Right renal pelvis (tissue), 4 donors: ENCODE data around the gene HIVEP1. TPM values are rescaled to one million over a fixed set of nuclear protein-coding genes. Genes with fewer than 3 reads are reported as not detected.
"Not testable (repeated sequence)": the region's sequence is repeated elsewhere in the genome, so short reads cannot be mapped to it uniquely, and the experiment has no call there.

Source experiments
- DNase-seq, 4 donors: peaks; one replicate each; pipeline ENCODE4 v3.0.0-alpha.2; 2013; ENCODE audit warnings: low read depth in 4 of 4, low spot score in 3 of 4, missing footprints in 1 of 4
- polyA plus RNA-seq, 4 donors: library from polyadenylated mRNA; unstranded; fragments of 120-200 nt; gene quantifications; one replicate each; pipeline ENCODE4 v1.2.1, GENCODE V29; 2013; ENCODE audit not compliant: insufficient read length in 4 of 4

The HIVEP1 gene
- polyA plus RNA-seq, 4 donors, result 21.0 to 23.5 (median 22.6) TPM

DNA sequence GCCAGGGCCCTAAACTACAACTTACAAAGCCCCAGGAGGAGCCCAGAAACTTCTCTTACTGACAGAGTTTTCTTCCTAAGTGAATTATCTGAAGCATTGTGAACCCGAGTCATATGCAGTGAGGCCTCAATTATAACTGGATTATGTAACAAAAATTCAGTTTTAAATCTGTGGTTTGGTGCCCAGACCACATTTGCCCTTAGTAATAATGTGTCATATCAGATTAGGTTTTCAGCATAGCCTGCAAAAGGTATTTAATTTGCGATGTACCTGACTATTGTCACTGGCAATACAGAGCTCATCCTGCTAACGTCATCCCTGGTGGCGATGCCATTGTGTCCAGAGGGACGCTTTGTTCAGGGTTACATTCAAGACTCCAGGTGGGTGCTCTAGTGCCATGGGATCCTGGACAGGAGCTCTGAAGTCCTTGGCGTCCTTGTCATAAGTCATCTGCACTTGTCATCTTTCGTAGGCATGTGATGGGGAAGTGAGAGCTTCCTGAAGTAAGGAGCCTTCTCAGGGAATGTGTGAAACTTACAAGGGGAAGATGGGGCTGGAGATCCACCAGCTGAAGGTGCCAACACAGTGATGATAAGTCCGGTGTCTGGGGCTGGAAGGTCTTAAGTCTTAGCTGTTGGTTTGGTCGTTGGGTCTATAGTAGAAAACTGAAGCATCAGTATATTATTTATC, 65.1 kb downstream of the HIVEP1 start:
- DNase-seq, result no peak

DNA sequence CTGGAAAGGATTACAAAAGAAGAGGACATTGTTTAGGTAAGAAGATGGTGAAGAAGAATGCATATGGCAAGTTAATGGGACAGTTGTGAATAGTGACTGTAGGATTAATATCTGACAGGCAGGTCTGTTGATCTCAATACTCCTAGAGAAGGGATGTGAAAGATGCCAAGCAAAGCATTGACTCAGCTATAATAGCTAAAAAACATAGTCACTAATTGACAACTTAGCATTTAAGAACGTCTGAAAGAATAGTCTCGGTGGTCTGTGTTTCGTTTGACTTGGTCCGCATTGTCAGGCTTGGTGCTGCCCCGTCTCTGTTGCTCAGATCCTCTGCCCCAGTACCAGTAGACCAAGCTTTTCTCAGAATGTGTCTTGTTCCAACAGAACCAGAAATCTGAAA, 65.9 kb downstream of the HIVEP1 start:
- no peak for DNase-seq

DNA sequence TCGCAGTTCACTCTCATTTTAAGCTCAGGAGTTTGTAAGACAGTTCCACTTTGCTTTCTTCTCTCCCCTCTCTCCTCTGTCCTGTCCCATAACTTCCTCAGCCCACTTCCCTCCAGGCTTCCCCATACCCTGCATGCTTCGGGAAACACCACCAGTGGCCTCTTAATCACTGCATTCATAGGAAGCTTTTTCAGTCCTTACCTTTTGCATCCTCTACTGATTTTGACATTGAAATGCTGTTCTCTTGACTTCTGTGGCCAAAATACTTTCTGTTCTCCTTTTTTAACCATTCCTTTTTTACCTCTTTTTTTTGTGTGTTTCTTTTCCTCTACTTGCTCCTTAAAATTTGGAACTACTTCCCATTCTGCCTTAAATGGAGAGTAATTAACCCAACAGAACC, 69.7 kb downstream of the HIVEP1 start:
- DNase-seq, result no peak

DNA sequence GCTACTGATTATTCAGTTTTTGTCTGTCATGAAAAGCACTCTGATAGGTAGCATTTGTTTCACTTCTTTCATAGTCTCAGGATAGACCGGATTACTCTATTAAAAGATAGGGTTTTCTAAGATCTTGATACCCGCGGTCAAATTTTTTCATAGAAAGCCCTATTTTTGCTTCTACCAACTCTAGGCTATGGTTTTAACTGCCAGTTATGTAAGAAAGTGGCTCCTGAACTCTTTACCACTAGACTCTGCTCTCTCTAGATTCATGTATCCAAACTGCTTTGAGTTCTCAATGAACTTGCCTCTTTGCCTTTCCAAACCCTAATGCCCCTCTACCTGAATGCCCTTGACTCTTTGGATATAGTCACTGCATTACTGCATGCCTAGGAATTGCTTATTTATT, 70.3 kb downstream of the HIVEP1 start:
- DNase-seq, result no peak

DNA sequence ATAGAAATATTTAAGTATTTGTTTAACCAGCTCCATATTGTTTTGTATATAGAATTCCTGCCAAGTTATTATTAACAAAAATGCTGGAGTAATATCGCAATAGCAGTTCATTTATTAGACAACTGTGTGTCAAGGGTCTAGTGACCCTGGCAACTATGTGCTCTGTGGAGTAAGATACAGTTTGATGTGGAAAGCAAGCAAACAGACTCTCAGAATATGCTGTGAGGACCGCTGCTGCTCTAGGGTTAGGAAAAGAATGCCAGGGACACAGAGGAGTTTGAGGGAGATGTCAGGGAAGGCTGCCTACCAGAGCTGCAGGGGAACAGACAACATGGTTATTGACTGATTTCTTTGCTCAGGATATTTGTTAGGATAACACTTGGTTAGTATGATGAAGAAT, 71.2 kb downstream of the HIVEP1 start:
- no peak for DNase-seq

DNA sequence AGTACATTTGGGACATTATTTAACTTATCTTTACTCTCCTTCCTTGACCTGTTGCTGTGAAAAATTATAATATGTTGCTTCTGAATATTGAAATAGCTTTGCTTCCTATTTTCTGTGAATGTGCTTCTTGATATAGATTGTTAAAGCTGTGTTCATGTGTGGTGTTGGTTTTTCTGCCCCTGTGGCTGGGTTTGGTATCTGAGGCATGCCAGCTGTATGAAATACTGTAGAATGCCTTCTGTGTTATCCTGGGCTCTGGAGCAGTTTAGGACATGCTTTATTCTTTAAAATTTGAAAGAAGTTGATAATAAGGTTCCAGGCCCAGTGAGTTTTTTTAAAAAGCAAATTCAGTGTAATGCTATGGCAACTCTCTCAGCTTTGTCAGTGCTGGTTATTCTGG, 71.7 kb downstream of the HIVEP1 start:
- DNase-seq, result no peak

DNA sequence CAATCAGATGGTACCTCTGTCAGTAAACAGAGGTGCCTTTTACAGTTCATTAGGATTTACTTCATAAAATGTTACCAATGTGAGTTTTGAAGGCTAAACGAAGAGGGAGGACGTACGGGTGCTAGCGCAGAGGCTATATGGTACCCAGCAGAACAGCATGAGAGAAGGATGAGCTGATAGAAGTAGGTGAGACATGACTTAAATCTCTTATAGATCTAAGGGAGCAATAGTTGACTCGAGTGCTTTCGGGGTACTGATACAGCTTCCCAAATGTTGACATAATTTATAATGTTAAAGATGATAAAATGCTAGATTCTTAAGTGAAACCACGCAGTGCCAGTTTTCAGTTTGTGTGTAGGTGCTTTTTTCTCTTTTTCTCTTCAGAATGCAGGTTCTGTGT, 72.6 kb downstream of the HIVEP1 start:
- DNase-seq, result no peak

DNA sequence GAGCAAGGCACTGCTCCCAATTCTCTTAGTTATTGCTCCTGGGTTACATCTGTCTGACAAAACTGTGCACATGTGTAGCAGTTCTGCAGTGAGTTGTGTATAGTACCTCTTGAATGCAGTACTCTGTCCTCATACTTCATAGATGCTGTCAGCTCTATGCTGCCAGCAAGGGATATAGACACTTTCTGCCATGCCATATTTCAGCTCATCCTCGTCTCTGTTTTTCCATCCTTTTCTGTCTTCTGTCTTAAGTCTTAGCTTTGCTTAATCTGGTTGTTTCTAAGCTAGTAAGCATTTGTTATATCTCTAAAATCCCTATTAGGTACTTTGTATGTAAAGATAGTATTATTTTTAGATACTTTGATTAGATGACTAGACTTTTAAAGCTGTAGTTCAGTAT, 76.4 kb downstream of the HIVEP1 start:
- no peak for DNase-seq

DNA sequence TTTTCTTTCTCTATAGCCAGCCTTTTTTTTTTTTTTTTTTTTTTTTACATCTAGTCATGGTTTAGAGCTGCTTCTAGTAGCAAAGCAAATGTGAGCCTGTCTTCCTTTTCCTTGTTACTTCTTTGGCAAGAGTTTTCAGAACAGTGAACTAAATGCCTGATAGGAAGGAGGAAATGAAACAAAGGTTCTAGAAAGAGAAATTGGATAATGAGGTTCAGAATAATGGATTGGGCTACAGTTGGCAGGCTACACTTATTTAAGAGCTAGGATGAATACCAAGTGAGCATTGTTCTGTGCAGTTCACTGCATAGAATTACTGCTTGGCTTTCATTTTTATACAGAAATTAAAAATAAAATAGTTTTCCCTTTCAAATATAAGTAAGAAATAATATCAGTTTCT, 78.6 kb downstream of the HIVEP1 start:
- no peak for DNase-seq

DNA sequence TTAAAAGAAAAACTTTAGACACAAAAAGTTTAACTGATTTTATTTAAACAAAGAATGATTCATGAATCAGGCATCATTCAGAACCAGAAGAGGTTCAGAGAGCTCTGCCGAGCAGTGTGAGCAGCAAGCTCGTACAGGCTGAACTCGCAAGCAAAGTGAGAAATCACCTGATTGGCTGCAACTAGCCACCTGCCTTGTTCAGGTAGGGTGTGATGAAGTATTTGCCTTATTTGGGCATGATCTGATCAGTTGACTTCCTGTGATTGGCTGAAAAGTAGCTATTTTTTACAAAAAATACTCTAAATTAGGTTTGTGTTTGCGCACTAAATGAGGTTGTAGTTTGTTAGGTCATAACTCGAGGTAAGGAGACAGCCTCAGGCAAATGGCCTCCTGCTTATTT, 80.7 kb downstream of the HIVEP1 start:
- no peak for DNase-seq

DNA sequence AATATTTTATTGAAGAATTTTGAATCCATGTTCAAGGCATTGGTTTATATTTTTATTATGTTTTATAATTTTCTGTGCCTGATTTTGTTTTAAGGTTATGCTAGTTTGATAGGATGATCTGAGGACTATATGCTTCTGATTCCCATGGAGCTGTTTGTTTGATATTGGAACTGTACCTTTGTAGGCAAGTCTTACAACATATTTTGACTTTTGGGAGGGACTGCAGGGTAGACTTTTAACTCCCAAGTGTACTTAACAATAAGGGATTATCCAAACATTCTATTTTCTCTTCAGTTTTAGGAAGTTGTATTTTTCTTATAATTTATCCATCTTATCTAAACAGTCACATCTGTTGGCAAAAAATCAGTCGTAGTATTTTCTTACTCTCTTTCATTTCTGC, 82.6 kb downstream of the HIVEP1 start:
- DNase-seq, result no peak

DNA sequence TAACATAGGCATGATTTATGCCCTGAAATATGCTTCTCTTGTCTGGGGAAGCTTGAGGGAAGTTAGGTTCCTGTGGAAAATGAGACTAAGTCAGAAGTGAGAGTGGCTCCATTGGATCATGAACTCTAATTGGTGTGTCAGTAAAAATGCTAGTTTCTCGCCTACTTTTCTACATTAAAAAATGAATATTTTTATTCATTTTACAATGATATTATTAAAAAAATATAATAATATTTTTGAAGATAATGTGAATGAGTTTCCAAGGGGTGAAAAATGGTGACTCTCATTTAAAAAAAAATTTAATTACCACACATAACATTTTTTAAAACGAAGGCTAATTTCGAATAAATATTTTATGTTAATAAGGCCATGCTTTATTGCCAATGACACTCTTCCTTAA, 84.2 kb downstream of the HIVEP1 start:
- no peak for DNase-seq

DNA sequence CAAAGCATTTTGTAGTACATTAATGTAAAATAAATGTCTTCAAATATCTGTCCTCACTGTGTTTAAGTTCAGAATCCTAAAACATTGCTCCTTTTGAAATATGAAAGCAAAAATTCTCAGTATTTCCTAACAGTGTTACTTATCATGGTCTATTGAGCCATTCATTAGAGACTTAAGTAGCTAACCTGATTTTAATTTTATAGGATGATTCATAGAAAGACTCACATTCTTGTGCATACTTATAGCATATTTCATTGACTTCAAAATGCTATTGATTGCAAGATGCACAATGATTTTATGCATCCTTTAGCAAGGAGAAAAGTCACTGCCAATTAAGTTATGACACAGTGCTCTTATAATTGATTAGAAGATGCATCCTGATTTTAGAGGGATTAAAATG, 85.7 kb downstream of the HIVEP1 start:
- DNase-seq, result no peak

DNA sequence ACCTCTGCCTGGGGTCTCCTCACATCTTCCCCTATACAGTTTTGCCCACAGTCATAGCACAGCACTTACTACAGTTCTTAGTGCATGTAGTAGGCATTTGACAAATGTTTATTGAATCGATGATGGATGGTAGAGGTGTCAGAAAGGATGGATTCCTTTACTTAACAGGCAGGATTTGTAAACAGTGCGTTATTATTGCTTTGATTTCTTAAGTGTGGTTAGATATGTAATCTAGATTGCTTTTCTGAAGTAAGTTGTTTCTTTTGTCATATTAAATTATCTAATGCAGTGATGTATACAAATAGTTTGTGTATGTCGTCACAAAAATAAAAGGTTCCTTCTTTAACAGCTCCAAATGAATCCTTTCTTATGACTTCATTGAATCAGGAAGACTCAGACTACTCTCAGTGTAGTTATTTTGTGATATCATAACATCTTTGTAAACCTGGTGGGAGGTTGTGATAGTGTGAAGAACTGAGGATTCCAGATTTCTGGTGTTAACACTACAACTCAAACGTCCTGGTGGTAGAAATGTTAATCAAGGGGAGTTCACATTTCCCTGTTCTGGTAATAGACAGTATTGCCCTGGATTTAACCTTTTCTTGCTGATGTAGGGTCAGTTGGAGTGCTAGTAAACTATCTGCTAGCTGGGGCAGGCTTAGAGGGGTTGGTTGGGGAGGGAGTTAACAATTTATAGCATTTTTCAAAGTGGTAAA, 87.7 kb downstream of the HIVEP1 start:
- no peak for DNase-seq

DNA sequence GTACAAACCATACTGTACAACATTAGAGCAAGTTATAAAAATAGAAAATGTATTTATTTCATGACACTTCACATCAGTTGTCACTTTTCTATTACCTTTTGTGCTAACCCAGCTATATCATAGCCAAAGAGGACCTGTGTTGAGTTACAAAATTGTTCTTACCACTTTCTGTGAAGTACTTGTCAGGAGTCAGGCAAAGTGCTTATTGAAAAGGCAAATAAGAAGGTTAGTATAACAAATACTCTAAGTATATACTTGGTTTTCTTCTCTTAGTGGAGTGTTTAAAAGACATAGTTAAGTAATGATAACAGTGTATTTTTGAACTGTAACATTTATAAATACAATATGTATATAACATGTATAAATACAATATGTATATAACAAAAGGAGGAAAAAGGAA, 88.9 kb downstream of the HIVEP1 start:
- DNase-seq, result no peak

DNA sequence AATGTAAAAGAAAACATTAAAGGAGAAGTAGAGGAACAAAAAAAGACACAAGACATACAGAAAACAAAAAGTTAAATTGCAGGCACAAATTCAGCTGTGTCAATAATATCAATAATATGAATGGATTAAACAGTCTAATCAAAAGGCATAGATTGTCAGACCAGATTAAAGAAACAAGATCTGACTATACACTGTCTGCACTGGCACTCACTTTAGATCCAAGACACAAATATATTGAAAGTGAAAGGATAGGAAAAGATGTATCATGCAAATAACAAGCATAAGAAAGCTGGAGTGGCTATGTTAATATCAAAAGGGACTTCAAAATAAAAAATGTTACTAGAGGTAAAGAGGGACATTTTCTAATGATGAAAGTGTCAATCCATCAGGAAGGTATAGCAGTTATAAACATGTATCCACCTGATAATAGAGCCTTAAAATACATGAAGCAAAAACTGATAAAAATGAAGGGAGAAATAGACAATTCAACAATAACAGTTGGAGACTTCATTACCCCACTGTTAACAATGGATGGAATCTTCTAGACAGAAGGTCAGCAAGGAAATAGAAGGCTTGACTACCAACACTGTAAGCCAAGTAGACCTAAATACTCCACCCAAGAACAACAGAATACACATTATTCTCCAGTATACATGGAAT, 89.7 kb downstream of the HIVEP1 start:
- no peak for DNase-seq

DNA sequence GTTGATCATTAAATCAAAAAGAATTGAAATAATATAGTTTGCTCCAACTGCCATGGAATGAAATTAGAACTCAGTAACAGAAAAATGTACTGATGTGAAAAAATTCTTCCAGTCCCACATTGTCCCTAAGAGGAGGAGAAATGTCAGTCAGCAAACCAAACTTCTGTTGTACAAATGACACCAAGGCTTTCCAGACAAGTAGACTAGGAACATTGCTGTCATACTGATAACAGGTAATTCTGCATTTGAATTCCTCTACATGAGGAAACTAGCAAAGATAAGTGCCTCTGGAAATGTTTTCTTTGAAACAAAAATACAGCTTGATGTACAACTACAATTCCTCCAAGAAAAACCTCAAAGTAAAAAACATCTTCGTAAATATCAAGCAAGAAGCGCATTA, 90.2 kb downstream of the HIVEP1 start:
- no peak for DNase-seq

DNA sequence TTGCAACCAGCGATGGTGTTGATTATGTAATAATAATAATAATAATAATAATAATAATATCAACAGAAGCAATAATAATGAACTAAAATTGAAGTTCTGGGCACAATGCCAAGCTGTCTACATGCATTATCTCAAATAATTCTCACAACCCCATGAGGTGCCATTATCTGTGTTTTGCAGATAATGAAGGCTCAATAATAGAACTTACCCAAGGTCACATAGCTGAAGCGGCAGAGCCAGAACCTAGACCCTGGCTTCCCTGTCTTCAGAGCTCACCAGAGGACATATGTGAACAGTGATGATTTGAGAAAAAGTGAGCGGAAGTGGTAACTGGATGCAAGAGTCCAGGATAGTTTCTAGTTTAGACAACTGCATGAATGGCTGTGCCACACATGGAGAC, 91.0 kb downstream of the HIVEP1 start:
- DNase-seq, result no peak

DNA sequence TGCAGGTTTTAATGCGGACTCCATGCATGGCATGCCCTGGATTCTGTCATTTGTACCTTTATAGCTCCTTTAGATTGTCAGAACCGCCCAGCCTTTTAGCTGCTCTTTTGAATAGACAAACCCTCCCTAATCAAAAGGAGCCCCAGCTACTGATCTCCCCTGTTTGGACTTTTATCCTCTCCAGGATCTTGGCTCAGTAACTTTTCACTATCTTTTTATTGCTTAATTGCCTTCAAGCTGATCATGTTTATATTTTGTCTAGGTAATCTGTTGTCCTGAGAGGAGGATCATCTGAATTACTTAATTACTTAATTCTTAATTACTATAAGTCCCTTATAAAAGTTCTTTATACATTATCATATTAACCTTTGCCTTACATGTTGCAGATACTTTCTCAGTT, 93.2 kb downstream of the HIVEP1 start:
- no peak for DNase-seq

DNA sequence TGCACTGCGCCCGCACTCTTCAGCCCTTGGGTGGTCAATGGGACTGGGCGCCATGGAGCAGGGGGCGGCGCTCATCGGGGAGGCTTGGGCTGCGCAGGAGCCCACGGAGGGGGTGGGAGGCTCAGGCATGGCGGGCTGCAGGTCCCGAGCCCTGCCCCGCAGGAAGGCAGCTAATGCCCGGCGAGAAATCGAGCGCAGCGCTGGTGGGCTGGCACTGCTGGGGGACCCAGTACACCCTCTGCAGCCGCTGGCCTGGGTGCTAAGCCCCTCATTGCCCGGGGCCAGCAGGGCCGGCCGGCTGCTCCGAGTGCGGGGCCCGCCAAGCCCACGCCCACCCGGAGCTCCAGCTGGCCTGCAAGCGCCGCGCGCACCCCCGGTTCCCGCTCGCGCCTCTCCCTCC, 96.3 kb downstream of the HIVEP1 start:
- DNase-seq, result not testable (repeated sequence)

DNA sequence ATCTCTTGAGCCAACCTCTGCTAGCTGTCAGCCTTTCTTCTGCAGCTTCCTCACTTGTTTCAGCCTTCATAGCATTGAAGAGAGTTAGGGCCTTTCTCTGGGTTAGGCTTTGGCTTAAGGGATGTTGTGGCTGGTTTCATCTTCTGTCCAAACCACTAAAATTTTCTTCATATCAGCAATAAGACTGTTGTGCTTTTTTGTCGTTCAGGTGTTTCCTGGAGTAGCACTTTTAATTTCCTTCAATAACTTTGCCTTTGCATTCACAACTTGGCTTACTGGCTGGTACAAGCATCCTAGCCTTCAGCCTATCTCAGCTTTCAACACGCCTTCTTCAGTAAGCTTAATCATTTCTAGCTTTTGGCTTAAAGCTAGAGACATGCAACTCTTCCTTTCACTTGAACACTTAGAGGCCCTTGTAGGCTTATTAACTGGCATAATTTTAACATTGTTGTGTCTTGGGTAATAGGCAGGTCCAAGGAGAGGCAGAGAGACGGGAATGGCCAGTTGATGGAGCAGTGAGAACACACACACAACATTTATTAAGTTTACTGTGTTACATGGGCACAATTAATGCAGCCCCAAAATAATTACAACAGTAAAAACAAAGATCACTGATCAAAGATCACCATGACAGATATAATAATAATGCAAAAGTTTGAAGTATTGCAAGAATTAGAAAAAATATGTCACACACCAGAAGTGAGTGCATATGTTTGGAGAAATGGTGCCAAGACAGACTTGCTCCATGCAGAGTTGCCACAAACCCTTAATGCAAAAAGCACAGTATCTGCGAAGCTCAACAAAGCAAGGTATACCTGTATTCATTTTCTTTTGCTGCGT, 98.6 kb downstream of the HIVEP1 start:
- no peak for DNase-seq
